BJ (cell line): Measurements from ENCODE around the gene CDH11. TPM values are rescaled to one million over a fixed set of nuclear protein-coding genes. Genes with fewer than 3 reads are reported as not detected.

ENCODE experiments used
- CTCF ChIA-PET: fragments of 350-600 bp; formaldehyde crosslinking; extraction: SDS; loops from one replicate; lab custom pipeline; 2021; ENCODE audit warnings: antibody characterized with exemption, inconsistent platforms; lab: Yijun Ruan, JAX
- POLR2A ChIA-PET: fragments of 300-600 bp; sonication (Branson Sonifier 250); formaldehyde crosslinking; extraction: SDS; loops from one replicate; lab custom pipeline; 2021; ENCODE audit warnings: antibody characterized with exemption; lab: Charles Lee
- DNase-seq: peaks from one replicate; pipeline ENCODE4 v3.0.0-alpha.2; 2011; ENCODE audit warnings: low read depth
- H3K27me3 ChIP-seq: 2 replicates; pipeline ENCODE4 v1.6.0; 2011; ENCODE audit warnings: low read length; ENCODE audit not compliant: control insufficient read depth, insufficient read depth
- H3K36me3 ChIP-seq: 2 replicates; pipeline ENCODE4 v1.5.1; 2011; ENCODE audit warnings: low read length; ENCODE audit not compliant: control insufficient read depth, insufficient read depth
- H3K4me3 ChIP-seq: 2 replicates; pipeline ENCODE4 v1.5.1; 2011; ENCODE audit warnings: low read depth, mild to moderate bottlenecking, control low read depth, low read length
- polyA plus RNA-seq: library from polyadenylated mRNA; depleted of rRNA; stranded (reverse); fragments of >200 nt; gene quantifications from 2 replicates; pipeline ENCODE4 v1.2.3, GENCODE V29; 2011
- TF ChIP-seq, protein P1 (sequence below): IDR thresholded peaks from 2 replicates; pipeline ENCODE4 v1.5.1; 2011; ENCODE audit warnings: low read depth, mild to moderate bottlenecking, control low read depth, inconsistent platforms, low read length, moderate library complexity; ENCODE audit not compliant: insufficient read depth

Gene CDH11
- polyA plus RNA-seq, 1 experiment: 589 TPM

DNA sequence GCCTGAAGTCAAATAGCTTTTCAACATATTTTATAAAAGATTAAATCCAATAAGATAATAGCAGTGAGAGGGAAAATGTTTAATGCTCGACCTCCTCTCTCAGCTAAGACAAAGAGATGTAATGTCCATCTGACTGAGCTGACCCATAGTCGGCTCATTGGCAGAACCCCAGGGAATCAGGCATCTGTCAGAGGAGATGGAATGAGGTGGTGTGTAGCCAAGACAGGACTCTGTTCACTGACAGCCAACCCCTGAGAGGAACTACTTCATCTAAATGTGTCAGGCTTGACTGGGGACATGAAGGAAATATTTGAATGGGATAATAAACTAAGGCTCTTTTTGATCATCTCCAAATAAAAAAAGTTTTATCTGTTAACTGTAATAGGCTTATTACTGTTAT is 188.0 kb downstream of the CDH11 start:
- ChIA-PET POLR2A (no interaction called here), CTCF (no interaction called here)
- H3K36me3 ChIP-seq: no peaks in the 10 kb centered on the region
- H3K27me3 ChIP-seq: no peaks in the 10 kb centered on the region
- no peak for DNase-seq
- TF ChIP-seq, protein P1, sequence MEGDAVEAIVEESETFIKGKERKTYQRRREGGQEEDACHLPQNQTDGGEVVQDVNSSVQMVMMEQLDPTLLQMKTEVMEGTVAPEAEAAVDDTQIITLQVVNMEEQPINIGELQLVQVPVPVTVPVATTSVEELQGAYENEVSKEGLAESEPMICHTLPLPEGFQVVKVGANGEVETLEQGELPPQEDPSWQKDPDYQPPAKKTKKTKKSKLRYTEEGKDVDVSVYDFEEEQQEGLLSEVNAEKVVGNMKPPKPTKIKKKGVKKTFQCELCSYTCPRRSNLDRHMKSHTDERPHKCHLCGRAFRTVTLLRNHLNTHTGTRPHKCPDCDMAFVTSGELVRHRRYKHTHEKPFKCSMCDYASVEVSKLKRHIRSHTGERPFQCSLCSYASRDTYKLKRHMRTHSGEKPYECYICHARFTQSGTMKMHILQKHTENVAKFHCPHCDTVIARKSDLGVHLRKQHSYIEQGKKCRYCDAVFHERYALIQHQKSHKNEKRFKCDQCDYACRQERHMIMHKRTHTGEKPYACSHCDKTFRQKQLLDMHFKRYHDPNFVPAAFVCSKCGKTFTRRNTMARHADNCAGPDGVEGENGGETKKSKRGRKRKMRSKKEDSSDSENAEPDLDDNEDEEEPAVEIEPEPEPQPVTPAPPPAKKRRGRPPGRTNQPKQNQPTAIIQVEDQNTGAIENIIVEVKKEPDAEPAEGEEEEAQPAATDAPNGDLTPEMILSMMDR: no peak
- H3K4me3 ChIP-seq: no peak overlapping the region

DNA sequence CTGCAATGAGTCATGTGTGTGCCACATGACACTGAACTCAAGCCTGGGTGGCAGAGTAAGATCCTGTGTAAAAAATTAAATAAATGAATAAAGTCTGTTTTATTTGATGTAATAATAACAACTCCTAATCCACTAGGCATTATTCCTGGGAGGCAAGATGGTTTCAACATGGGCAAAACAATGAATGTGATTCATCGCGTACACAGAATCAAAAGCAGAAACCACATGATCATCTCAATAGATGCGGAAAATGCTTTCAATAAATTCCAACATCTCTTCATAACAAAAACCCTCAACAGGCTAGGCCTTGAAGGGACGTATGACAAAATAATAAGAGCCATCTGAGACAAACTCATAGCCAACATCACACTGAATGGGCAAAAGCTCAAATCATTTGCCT is 195.4 kb downstream of the CDH11 start:
- no peak overlapping the region for H3K4me3 ChIP-seq
- no peaks in the 10 kb centered on the region for H3K27me3 ChIP-seq
- ChIA-PET CTCF (no interaction called here), POLR2A (no interaction called here)
- no peak for DNase-seq
- TF ChIP-seq, protein P1: no peak
- no peaks in the 10 kb centered on the region for H3K36me3 ChIP-seq

DNA sequence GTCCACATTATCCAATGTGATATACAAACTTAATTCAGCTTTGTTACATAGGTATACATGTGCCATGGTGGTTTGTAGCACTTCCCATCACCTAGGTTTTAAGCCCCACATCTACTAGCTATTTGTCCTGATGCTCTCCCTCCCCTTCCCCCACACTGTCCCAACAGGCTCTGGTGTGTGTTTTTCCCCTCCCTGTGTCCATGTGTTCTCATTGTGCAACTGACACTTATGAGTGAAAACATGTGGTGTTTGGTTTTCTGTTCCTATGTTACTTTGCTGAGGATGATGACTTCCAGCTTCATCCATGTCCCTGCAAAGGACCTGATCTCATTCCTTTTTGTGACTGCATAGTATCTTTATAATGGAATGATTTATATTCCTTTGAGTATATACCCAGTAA is 196.7 kb downstream of the CDH11 start:
- Histone ChIP-seq H3K4me3 (no peak overlapping the region), H3K36me3 (no peaks in the 10 kb centered on the region), H3K27me3 (no peaks in the 10 kb centered on the region)
- ChIA-PET POLR2A (no interaction called here), CTCF (interaction anchor here (1.0 kb wide), 1 partner anchor 9 kb away, joined by 5 read pairs; no protein-coding TSS in a partner anchor)
- TF ChIP-seq, protein P1: no peak
- no peak for DNase-seq

DNA sequence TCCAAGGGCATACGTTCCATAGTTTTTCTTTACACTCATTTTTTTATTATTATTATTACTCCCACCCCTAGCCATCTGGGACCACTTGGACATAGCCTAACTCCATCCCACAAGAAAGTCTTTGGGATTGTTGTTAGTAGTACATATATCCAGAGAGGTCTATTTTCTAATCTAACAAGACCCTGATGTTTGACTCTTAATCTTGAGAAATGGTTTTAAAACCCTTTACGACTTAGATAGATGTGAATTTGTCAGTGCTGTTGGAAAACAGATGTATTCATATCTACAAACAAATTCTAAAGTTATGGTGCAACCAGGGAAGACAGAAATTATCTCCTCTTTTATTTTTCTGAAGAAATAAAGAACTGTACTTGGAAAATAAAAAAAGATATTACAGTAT is 197.8 kb downstream of the CDH11 start:
- H3K4me3 ChIP-seq: no peak overlapping the region
- ChIA-PET CTCF (interaction anchor here (1.0 kb wide), 1 partner anchor 31 kb away, joined by 3 read pairs; no protein-coding TSS in a partner anchor), POLR2A (no interaction called here)
- no peaks in the 10 kb centered on the region for H3K27me3 ChIP-seq
- H3K36me3 ChIP-seq: no peaks in the 10 kb centered on the region
- TF ChIP-seq, protein P1: no peak
- DNase-seq: no peak

DNA sequence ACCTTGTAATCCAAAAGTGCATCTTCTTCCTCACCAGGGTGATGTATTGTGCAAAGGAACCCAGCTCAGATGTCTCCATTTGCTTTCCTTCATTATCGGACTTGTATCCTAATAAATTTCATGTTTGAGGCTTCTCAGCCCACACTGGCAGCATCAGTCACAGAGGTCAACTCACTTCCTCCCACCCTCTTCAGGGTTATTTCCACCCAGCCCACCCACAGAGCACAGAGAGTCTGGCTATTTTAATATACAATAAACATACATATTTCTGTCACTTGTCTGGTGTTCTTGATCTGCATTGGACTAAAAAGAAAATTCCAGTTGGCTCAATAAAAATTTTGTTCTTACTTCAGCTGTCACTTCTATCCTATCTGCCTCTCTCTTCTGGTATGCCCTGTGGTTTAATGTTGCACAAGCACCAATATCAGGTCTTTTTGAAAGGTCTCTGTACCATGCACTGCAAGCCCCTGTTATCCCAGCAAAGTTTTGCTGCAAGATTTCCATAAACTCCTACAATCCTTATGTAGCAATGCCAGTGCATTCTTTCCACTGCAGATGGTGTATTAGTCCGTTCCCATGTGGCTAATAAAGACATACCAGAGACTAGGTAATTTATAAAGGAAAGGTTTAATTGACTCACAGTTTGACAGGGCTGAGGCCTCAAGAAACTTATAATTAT is 201.8 kb downstream of the CDH11 start:
- DNase-seq: no peak
- H3K4me3 ChIP-seq: no peak overlapping the region
- ChIA-PET CTCF (no interaction called here), POLR2A (no interaction called here)
- no peaks in the 10 kb centered on the region for H3K36me3 ChIP-seq
- H3K27me3 ChIP-seq: no peaks in the 10 kb centered on the region
- TF ChIP-seq, protein P1: no peak
